SKM-1 treated with dmso at 0.1 percent for 144 hours (cell line): ENCODE results near the gene SPATA4.
A peak's percentile ranks its signal among the peaks of the same experiment; 100 is the strongest.

Experiments used
- DNase-seq: peaks from one replicate; lab custom pipeline; 2025; ENCODE audit not compliant: unreplicated experiment; lab: John Stamatoyannopoulos, UW

The SPATA4 gene

DNA sequence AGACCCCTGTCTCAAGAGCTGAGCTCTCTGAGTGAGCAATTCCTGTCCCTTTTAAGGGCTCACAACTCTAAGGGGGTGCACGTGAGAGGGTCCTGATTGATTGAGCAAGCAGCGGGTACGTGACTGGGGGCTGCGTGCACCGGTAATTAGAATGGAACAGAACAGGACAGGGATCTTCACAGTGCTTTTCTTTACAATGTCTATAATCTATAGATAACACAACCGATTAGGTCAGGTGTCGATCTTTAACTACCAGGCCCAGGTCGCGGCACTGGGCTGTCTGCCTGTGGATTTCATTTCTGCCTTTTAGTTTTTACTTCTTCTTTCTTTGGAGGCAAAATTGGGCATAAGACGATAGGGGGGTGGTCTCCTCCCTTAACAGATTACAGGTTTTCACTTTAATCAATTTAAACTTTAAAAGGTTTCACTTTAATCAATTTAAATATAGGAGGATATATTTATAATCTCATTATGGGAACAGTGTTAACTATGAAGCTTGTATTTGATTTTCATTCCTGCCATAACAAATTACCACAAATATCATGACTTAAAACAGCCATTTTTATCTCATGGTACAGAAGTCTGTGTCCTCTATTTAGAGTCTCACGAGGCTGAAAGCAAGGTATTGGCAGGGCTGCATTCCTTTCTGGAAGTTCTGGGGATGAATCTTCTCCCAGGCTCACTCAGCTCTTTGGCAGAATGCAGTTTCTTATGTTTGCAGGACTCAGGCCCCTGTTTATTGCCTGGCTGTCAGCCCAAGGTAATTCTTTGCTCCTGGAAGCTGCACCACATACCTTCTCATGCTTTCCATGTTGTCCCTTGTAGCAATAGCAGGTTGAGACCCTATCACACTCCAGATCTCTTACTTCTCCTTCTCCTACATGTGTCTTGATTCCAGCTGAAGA, 5.2 kb downstream of the SPATA4 start:
- no peak for DNase-seq

DNA sequence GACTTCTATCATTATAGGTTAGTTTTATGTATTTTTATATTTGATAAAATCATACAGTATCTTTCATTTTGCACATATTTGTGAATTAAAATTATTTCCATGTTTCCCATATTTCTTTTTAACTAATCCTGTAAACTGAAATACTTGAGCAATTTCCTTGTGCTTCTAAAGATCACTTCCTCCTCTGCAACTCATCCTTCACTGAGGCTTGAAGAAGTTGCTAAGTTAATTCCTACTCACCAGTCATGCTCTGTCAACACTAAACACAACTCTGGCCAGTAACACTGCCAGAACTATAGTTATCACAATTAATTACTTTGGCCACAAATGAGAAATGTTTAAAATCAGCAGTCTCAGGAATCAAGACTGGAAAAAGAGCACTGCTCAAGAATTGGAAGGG, 6.7 kb downstream of the SPATA4 start:
- peak; percentile 42 for DNase-seq

DNA sequence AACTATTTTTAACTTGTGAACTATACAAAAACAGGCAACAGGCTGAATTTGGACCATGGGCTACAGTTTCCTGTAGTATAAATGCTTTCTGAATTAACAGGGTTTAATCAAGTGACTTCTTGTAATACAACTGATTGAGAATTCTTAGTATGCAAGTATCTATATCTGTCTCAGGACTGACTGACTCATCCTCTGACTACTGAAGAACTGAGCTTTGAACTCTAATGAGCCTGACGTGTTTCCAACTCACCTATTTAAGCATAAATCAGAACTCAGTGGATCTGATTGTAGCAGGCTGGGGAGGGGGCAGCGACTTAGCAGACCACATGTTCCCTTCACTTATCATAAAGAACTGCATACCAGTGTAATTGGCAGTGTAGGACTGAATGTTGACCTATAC, 7.8 kb downstream of the SPATA4 start:
- no peak for DNase-seq

DNA sequence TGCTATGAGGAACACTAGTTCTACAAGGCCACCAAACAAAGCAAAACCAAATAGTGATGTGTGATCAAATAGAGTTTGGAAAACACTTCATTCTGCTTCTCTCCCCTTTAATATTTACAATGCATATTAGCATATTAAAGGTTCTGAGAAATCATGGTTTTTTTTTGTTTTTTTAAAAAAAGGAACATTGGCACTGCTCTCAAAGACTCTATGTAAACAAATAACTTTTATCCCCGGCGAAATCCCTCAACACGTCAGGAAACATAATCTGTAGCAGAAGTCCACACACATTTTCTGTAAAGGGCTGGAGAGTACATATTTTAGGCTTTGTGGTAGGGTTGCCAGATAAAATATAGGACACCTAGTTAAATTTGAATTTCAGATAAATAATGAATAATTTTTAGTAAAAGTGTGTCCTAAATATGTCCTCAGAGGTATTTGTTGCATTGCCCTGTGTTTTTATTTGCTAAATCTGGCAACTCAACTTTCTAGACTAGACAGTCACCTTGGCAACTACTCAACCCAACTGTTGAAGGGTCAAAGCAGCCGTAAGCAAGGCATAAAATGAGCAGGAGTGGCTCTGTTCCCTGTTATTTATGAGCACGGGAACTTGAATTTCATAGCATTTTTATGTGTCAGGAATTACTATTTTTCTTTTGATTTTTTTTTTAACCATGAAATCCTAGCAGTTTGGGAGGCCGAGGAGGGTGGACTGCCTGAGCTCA, 8.6 kb downstream of the SPATA4 start:
- no peak for DNase-seq

DNA sequence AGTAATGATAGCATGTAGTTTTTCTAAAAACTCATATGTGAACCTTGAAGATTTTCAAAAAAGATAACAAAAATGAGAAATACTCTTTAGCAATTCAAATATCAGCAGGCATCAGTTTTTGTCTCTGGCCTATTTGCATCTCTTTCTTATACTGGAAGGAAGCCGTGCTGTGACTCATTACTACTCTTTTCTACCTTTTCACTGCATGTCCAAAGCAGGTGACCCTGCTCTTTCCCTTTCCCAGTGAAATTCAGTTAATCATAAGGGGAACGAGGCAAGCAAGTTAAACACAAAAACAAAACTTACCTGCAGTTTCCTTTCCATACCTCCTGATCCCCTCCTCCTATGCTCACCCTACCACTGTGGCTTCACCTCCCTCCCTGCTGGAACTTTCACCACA, 9.3 kb downstream of the SPATA4 start:
- DNase-seq = no peak

DNA sequence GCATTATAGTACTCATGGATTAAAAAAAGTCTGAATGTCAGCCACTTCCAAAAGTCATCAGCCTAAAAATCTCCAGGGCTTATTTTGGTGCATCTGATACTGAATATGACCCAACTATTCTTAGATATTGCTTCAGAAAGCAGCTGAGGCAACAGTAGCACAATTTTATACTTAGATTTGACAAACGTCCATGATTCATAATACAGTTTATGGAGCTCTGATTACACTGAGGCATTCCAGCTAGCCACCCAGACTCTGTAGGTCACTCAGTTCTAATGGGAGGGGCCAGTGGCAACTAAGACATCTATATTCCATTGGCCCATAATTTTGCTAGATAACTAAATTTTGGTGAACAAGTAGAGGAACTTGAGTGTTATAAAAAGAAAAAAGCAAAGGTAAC, 10.3 kb downstream of the SPATA4 start:
- DNase-seq = no peak

DNA sequence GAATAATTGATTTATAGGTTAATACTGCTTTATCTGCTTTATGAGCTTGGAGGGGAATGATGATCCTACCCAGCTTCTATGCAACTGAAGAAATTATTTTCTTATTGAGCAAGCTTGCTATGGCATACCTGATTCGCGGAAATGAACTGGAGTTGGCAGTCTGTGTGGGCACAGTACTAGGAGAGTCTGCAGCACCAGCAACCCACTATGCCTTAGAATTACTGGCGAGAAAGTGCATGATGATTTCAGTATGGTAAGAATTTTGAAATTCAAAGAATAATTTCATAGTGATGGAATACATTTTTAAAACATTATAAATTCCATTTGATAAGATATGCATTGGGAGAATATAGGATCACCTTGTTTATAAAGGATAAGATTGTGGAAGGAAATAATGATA, 32.3 kb downstream of the SPATA4 start:
- DNase-seq = no peak

DNA sequence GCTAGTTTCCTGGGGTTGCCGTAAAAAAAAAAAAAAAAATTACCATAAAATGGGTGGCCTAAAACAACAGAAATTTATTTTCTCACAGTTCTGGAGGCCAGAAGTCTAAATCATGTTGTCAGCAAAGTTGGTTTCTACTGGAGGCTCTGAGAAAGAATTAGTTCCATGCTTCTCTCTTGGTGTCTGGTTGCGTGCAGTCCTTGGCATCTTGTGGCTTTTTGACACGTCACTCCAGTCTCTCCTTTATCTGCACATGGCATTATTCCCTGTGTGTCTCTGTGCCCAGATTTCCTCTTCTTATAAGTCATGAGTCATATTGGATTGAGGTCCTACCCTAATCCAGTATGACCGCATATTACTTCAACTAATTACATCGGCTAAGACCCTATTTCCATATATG, 38.7 kb downstream of the SPATA4 start:
- no peak for DNase-seq

DNA sequence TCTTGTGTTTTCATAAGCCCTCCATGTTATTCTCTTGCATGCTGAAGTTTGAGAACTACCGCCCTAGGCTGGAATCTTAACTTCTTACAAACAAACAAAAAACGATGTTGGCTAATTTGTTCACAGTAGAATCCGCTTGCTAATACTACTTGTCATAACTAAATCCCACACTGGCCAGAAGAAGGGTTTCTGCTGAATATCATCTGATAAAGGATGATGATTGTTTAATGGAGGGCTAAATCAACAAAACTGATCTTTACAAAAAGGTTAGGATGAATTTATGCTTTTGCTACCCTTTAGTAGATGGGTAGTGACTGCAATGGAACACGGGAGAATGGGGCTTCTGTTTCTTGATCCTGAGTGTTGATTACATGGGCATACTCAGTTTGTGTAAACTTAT, 42.3 kb downstream of the SPATA4 start:
- DNase-seq = no peak

DNA sequence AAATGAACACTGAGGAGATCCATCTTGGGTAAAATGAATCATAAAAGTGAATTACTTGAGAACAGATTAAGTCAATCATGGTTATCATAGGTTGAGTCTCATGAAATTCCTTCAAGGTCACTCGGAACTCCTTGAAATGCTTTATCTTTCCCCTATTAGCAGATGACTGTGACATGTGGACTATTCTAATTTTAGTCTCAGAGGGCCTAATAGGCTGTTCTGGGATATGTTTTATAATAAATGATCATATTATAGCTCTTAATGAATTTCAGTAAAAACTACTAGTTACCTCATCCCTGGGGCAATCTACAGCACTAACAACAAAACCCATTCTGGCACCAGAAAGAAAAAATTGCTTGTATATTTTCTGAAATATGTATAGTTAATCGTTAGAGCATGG, 44.7 kb downstream of the SPATA4 start:
- no peak for DNase-seq

DNA sequence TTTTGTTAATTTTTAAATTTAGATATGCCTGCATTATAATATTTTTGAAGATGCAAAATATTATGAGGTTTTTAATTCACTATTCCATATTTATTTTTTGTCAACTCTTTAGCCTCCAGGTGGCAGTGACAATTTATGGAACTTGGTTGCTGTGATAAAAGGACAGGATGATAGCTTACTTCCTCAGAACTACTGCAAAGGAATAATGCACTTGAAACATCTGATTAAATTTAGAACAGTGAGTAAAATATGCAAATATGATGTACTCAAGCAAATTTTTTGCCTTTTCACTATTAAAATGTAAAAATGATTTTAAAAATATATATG, 45.1 kb downstream of the SPATA4 start:
- DNase-seq = no peak

DNA sequence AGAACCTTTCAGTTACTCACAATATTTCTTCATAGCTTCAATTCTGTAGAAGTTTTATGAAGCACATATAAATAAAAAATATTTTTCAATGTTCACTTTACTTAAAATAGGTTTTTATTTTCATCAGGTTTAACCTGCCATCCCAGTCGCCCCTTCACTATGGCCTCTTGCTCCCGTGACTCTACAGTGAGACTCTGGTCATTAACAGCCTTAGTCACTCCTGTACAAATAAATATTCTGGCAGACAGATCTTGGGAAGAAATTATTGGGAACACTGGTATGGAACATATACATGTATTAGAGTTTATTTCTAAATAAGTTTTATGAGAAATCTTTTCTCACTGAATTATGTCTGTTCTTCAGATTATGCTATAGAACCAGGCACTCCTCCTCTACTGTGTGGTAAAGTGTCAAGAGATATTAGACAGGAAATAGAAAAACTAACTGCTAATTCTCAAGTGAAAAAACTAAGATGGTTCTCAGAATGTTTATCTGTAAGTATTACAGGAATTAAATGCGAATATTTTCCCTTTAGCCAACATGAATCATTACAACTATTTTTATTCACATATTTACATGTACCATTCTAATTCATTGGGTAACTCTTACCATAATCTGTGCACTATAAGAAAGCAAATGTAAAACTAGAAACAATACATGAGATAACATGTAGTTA, 45.6 kb downstream of the SPATA4 start:
- DNase-seq = no peak

DNA sequence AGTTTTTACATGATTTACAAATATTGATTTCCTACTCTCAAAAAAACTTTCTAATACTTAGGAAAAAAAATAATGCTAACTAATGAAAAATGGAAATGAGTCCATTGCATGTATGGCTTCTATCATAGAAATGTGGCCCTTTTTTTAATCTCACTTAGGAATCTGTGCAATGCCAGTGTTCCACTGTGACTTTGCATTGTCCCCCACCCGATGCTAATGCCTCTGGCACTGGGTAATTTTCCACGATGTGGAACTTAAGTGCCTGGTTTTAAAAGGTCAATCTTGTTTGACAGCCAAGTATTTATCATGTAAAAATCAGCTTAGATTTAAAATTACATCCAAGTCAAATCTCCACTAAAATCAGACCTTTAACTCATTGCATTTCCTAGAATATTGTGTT, 53.1 kb downstream of the SPATA4 start:
- no peak for DNase-seq

DNA sequence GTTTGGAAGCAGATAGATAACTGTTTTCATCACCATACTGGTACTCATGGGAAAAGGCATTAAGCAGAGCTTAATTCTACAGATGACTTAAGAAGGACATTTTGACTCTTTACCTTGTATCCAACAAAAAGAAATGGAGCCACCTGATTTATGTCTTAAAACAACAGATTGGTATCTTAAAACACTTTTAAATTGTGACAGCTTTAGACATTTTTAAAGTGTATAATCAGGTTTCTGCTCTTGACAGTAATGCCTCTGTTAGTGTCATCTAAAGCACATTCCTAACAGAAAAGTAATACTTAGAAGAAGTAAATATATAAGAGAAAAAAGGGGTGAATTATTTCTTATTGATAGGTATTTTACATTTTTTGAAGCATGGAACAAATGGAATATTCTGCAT, 55.9 kb downstream of the SPATA4 start:
- DNase-seq = no peak

DNA sequence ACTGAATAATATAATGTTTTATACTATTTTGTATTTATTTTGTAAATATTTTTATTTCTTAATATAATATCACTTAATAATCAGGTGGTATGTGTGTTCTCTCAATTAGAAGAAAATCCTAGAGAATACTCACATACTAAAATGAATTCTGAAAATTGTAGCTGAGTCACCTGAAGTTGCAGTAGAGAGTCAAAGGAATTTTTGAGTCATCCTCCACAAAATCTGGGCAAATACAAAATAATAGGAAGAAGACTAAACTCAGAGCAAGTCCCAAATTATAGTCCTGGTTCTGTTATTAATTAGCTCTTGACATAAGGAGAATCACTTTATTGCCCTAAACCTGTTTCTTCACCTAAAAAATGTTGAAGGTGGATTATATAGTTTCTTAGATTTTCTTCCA, 57.8 kb downstream of the SPATA4 start:
- DNase-seq = no peak

DNA sequence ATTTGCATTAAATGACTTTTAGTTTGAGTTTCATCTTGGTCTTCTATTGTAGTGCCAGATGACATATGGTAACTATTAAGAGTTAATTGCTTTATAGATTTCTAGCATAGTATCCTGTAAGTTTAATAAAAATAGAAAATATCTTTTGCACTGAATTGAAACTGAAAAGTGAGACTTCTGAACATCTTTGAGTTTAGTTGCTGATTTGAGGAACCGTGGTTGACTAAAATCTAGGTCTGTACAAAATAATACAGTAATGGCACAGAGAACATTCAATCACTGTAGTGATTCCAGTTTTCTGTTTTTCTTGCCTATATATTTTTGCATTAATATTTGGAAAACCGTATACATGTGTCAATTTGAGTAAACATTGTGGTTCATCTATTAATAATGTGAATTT, 60.7 kb downstream of the SPATA4 start:
- no peak for DNase-seq
